ENCODE measurements around the gene AMPH.
"Not testable (repeated sequence)": the region's sequence is repeated elsewhere in the genome, so short reads cannot be mapped to it uniquely, and the experiment has no call there.

AMPH gene

DNA sequence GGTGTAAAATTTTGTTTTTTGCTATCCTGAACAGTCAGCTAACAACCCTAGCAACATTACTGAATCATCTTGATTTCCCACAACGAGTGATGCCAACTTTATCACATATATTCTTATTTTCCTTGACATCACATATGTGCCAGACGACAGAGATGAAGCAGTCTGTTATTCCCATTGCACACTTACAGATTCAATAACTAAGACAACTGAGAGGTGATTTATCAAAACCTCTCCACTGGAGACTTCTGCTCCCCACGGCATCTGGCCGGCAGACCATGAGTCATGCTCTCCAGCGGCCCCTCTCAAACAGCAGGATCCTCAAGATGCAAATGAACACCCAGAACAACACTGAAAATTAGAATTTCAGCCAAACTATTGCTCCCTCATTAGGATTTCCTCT, 57.1 kb downstream of the AMPH start:
- TF ChIP-seq, protein P1, sequence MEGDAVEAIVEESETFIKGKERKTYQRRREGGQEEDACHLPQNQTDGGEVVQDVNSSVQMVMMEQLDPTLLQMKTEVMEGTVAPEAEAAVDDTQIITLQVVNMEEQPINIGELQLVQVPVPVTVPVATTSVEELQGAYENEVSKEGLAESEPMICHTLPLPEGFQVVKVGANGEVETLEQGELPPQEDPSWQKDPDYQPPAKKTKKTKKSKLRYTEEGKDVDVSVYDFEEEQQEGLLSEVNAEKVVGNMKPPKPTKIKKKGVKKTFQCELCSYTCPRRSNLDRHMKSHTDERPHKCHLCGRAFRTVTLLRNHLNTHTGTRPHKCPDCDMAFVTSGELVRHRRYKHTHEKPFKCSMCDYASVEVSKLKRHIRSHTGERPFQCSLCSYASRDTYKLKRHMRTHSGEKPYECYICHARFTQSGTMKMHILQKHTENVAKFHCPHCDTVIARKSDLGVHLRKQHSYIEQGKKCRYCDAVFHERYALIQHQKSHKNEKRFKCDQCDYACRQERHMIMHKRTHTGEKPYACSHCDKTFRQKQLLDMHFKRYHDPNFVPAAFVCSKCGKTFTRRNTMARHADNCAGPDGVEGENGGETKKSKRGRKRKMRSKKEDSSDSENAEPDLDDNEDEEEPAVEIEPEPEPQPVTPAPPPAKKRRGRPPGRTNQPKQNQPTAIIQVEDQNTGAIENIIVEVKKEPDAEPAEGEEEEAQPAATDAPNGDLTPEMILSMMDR (IDR thresholded peaks at IDR 0.05; ENCODE audit: low read depth, low read length) = no peak
- TF ChIP-seq EZH2phosphoT487 (IDR thresholded peaks at IDR 0.05; ENCODE audit: low read depth) = no peak
- Histone ChIP-seq H3K4me2 (ENCODE audit: low read length) (no peak overlapping the region), H3K36me3 (replicated peaks; ENCODE audit: low read depth, low read length) (no peaks in the 10 kb centered on the region), H3K9me3 (ENCODE audit: insufficient read depth, low read length) (peaks cover 3% of the 10 kb centered on the region; the same call in 1 of the 2 replicates), H4K20me1 (ENCODE audit: insufficient read depth, low read length) (no peaks in the 10 kb centered on the region), H3K27ac (ENCODE audit: low read length) (no peak overlapping the region), H3K27me3 (ENCODE audit: low read depth, low read length) (no peaks in the 10 kb centered on the region), H3K4me3 (ENCODE audit: low read length) (no peak overlapping the region), H3K9ac (ENCODE audit: low read length) (no peak overlapping the region), H3K4me1 (ENCODE audit: low read length) (no peaks in the 10 kb centered on the region), H2AFZ (ENCODE audit: low read depth, low read length) (no peak overlapping the region), H3K79me2 (ENCODE audit: low read length) (no peaks in the 10 kb centered on the region)

DNA sequence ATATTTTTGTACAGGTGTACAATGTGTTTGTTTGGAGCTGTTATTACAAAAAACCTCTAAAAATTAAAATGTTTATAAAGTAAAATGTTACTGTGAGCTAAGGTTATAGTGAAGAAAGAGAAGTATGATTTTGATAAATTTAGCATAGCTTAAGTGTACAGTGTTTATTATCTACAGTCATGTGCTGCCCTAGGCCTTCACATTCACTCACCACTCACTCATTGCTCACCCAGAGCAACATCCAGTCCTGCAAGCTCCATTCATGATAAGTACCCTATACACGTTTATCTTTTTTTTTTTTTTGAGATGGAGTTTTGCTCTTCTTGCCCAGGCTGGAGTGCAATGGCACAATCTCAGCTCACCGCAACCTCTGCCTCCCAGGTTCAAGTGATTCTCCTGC, 59.6 kb downstream of the AMPH start:
- H2AFZ ChIP-seq (ENCODE audit: low read depth, low read length); H4K20me1 ChIP-seq (ENCODE audit: insufficient read depth, low read length); H3K4me3 ChIP-seq (ENCODE audit: low read length); H3K36me3 ChIP-seq (replicated peaks; ENCODE audit: low read depth, low read length); H3K27me3 ChIP-seq (ENCODE audit: low read depth, low read length); H3K27ac ChIP-seq (ENCODE audit: low read length); H3K9me3 ChIP-seq (ENCODE audit: insufficient read depth, low read length); H3K4me2 ChIP-seq (ENCODE audit: low read length); H3K9ac ChIP-seq (ENCODE audit: low read length); H3K79me2 ChIP-seq (ENCODE audit: low read length); H3K4me1 ChIP-seq (ENCODE audit: low read length): not testable (repeated sequence)

DNA sequence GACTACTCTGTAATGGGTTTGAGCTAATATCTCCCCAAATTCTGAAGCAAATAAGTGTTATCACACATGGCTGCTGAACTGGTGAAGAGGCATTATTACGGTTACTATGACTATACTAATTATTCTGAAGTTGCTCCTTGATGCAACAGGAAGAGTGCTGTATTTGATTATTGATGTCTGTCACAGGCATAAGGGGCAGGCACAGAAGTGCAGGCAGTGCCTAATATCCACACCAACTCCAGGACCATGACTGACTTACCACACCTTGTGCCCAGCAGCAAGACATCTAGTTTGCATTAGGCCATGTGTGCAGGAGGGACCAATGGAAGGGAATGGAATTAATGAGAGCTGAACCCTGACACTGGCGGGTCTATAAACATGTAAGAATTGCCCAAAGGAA, 62.7 kb downstream of the AMPH start:
- Histone ChIP-seq H3K27ac (ENCODE audit: low read length) (no peak overlapping the region), H3K36me3 (replicated peaks; ENCODE audit: low read depth, low read length) (no peaks in the 10 kb centered on the region), H3K27me3 (ENCODE audit: low read depth, low read length) (no peaks in the 10 kb centered on the region), H3K79me2 (ENCODE audit: low read length) (no peaks in the 10 kb centered on the region), H3K9me3 (ENCODE audit: insufficient read depth, low read length) (no peaks in the 10 kb centered on the region), H2AFZ (ENCODE audit: low read depth, low read length) (no peak overlapping the region), H4K20me1 (ENCODE audit: insufficient read depth, low read length) (no peaks in the 10 kb centered on the region), H3K9ac (ENCODE audit: low read length) (no peak overlapping the region), H3K4me2 (ENCODE audit: low read length) (no peak overlapping the region), H3K4me1 (ENCODE audit: low read length) (no peaks in the 10 kb centered on the region), H3K4me3 (ENCODE audit: low read length) (no peak overlapping the region)
- TF ChIP-seq EZH2phosphoT487 (IDR thresholded peaks at IDR 0.05; ENCODE audit: low read depth) = no peak
- TF ChIP-seq, protein P1 (IDR thresholded peaks at IDR 0.05; ENCODE audit: low read depth, low read length) = no peak

GRCh38 chr7:38565289-38565688, 65.9 kb downstream of the AMPH start:
- no peak overlapping the region for H3K9ac ChIP-seq (ENCODE audit: low read length)
- H3K27ac ChIP-seq (ENCODE audit: low read length) = no peak overlapping the region

More at GRCh38 chr7:38565289-38565688, 65.9 kb downstream of the AMPH start:
- no peaks in the 10 kb centered on the region for H3K9me3 ChIP-seq (ENCODE audit: insufficient read depth, low read length)
- no peaks in the 10 kb centered on the region for H3K79me2 ChIP-seq (ENCODE audit: low read length)
- H3K4me1 ChIP-seq (ENCODE audit: low read length) = no peaks in the 10 kb centered on the region
- no peaks in the 10 kb centered on the region for H3K36me3 ChIP-seq (replicated peaks; ENCODE audit: low read depth, low read length)
- no peak overlapping the region for H2AFZ ChIP-seq (ENCODE audit: low read depth, low read length)
- H4K20me1 ChIP-seq (ENCODE audit: insufficient read depth, low read length) = no peaks in the 10 kb centered on the region
- no peaks in the 10 kb centered on the region for H3K27me3 ChIP-seq (ENCODE audit: low read depth, low read length)
- no peak overlapping the region for H3K4me2 ChIP-seq (ENCODE audit: low read length)
- no peak overlapping the region for H3K4me3 ChIP-seq (ENCODE audit: low read length)
- no peak for TF ChIP-seq EZH2phosphoT487 (IDR thresholded peaks at IDR 0.05; ENCODE audit: low read depth)
- TF ChIP-seq, protein P1 (IDR thresholded peaks at IDR 0.05; ENCODE audit: low read depth, low read length) = no peak
